WERI-Rb-1 (cell line): ENCODE data around the gene STK4.
A peak's percentile ranks its signal among the peaks of the same experiment; 100 is the strongest.

Experiments
- DNase-seq: peaks from one replicate; pipeline ENCODE4 v3.0.0-alpha.2; 2020
- H3K27ac ChIP-seq: fragments of 250-450 bp; sonication (Bioruptor Pico); 2 replicates; pipeline ENCODE4 v1.5.1; 2020; ENCODE audit warnings: mild to moderate bottlenecking, moderate library complexity
- H3K27me3 ChIP-seq: fragments of 250-450 bp; sonication (Bioruptor Pico); 2 replicates; pipeline ENCODE4 v1.5.1; 2021; ENCODE audit warnings: mild to moderate bottlenecking, low read depth, moderate library complexity; ENCODE audit not compliant: insufficient read depth, severe bottlenecking
- H3K36me3 ChIP-seq: fragments of 250-450 bp; sonication (Bioruptor Pico); 2 replicates; pipeline ENCODE4 v1.5.1; 2020; ENCODE audit warnings: mild to moderate bottlenecking, moderate library complexity
- H3K4me3 ChIP-seq: 2 replicates; pipeline ENCODE4 v1.5.1; 2011; ENCODE audit warnings: low read depth, mild to moderate bottlenecking, control low read depth, low read length
- H3K9me3 ChIP-seq: fragments of 250-450 bp; sonication (Bioruptor Pico); 2 replicates; pipeline ENCODE4 v1.5.1; 2021; ENCODE audit warnings: mild to moderate bottlenecking, moderate library complexity; ENCODE audit not compliant: severe bottlenecking
- TF ChIP-seq, protein P1 (sequence below): IDR thresholded peaks from 2 replicates; pipeline ENCODE4 v1.5.1; 2011; ENCODE audit warnings: low read depth, mild to moderate bottlenecking, control low read depth, inconsistent platforms, low read length

The STK4 gene

GRCh38 chr20:45105317-45105716 lies 139.0 kb downstream of the STK4 start:
- no peak overlapping the region for H3K4me3 ChIP-seq
- no peak overlapping the region for H3K27ac ChIP-seq
- no peaks in the 10 kb centered on the region for H3K36me3 ChIP-seq
- peaks cover 10% of the 10 kb centered on the region for H3K27me3 ChIP-seq
- TF ChIP-seq, protein P1, sequence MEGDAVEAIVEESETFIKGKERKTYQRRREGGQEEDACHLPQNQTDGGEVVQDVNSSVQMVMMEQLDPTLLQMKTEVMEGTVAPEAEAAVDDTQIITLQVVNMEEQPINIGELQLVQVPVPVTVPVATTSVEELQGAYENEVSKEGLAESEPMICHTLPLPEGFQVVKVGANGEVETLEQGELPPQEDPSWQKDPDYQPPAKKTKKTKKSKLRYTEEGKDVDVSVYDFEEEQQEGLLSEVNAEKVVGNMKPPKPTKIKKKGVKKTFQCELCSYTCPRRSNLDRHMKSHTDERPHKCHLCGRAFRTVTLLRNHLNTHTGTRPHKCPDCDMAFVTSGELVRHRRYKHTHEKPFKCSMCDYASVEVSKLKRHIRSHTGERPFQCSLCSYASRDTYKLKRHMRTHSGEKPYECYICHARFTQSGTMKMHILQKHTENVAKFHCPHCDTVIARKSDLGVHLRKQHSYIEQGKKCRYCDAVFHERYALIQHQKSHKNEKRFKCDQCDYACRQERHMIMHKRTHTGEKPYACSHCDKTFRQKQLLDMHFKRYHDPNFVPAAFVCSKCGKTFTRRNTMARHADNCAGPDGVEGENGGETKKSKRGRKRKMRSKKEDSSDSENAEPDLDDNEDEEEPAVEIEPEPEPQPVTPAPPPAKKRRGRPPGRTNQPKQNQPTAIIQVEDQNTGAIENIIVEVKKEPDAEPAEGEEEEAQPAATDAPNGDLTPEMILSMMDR = no peak
- H3K9me3 ChIP-seq = no peaks in the 10 kb centered on the region
- DNase-seq = no peak

DNA sequence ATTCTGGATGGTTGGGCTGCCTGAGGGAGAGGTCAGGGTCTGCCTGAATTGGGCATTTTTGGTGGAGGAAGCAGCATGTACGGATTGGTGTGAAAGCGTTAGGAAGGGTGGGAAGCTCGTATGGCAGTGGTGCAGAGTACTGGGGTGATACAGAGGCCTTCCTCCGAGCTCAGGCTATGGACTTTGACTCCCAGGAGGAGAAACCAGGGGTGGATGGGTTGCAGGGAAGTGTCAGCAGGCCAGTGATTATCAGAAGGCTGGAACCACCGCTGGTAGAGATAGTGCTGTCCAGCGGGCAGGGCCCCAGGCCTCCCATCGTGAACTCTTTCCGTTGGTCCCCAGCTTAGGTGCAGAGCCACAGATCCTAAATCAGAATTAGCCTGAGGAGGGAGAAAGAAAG lies 143.3 kb downstream of the STK4 start:
- no peaks in the 10 kb centered on the region for H3K9me3 ChIP-seq
- H3K27me3 ChIP-seq = no peaks in the 10 kb centered on the region
- TF ChIP-seq, protein P1 = no peak

GRCh38 chr20:45110301-45110700 lies 144.0 kb downstream of the STK4 start:
- no peak for DNase-seq
- no peaks in the 10 kb centered on the region for H3K27me3 ChIP-seq
- TF ChIP-seq, protein P1 = no peak
- no peaks in the 10 kb centered on the region for H3K9me3 ChIP-seq
- H3K4me3 ChIP-seq = no peak overlapping the region
- H3K27ac ChIP-seq = no peak overlapping the region
- H3K36me3 ChIP-seq = no peaks in the 10 kb centered on the region

More for the DNA sequence above, 143.3 kb downstream of the STK4 start:
- no peak overlapping the region for H3K4me3 ChIP-seq
- no peak overlapping the region for H3K27ac ChIP-seq
- no peaks in the 10 kb centered on the region for H3K36me3 ChIP-seq
- DNase-seq = no peak

DNA sequence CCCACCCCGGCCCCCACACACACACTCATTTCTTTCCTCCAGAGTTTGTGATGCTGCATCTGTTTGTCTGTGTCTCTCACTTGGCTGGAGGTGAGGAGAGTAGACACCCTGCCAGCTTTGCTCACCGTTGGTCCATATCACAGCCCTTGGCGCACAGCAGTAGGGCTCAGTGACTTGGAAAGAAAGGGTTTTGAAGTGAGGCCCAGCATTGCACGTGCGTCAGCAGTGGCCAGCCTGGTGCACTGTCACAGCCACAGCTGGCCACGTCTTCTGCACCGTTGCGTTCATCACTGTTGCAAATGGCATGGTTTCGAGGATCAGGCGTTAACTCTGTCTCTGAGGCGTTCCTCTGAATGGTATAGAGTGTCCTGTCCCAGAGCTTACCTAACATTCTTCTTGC lies 145.0 kb downstream of the STK4 start:
- Histone ChIP-seq H3K36me3 (no peaks in the 10 kb centered on the region), H3K27ac (no peak overlapping the region), H3K4me3 (no peak overlapping the region), H3K27me3 (no peaks in the 10 kb centered on the region), H3K9me3 (no peaks in the 10 kb centered on the region)
- DNase-seq = no peak
- TF ChIP-seq, protein P1 = no peak

- DNase-seq = peak; percentile 30
- TF ChIP-seq, protein P1 = peak; percentile 34; the same call in 1 of the 2 replicates
- Histone ChIP-seq H3K27ac (no peak overlapping the region), H3K36me3 (no peaks in the 10 kb centered on the region), H3K4me3 (no peak overlapping the region), H3K9me3 (no peaks in the 10 kb centered on the region), H3K27me3 (no peaks in the 10 kb centered on the region)
Measured at GRCh38 chr20:45111799-45112471, 145.6 kb downstream of the STK4 start.

- no peaks in the 10 kb centered on the region for H3K9me3 ChIP-seq
- TF ChIP-seq, protein P1 = no peak
- no peaks in the 10 kb centered on the region for H3K36me3 ChIP-seq
- no peaks in the 10 kb centered on the region for H3K27me3 ChIP-seq
- no peak overlapping the region for H3K4me3 ChIP-seq
- H3K27ac ChIP-seq = no peak overlapping the region
- DNase-seq = no peak
Measured at GRCh38 chr20:45112754-45113153, 146.4 kb downstream of the STK4 start.
